Chondrocyte (in vitro differentiated cells): ENCODE results near the gene DLL1. TPM values are rescaled to one million over a fixed set of nuclear protein-coding genes. Genes with fewer than 3 reads are reported as not detected.

Experiments used
- DNase-seq: peaks from one replicate; pipeline ENCODE4 v3.0.0; 2021; ENCODE audit warnings: mixed read lengths, low spot score
- H3K27ac Mint-ChIP-seq: one replicate; pipeline ENCODE4 v1.8.0; 2021; ENCODE audit warnings: mild to moderate bottlenecking, moderate library complexity, mixed read lengths; ENCODE audit not compliant: unreplicated experiment
- H3K27me3 Mint-ChIP-seq: 2 replicates; pipeline ENCODE4 v1.8.0; 2021; ENCODE audit warnings: low read depth, mixed read lengths
- H3K36me3 Mint-ChIP-seq: 2 replicates; pipeline ENCODE4 v1.8.0; 2021; ENCODE audit warnings: low read depth, mixed read lengths
- H3K4me1 Mint-ChIP-seq: 2 replicates; pipeline ENCODE4 v1.8.0; 2021; ENCODE audit warnings: low read depth, mild to moderate bottlenecking, mixed read lengths
- H3K4me3 Mint-ChIP-seq: one replicate; pipeline ENCODE4 v1.8.0; 2021; ENCODE audit warnings: mild to moderate bottlenecking, moderate library complexity, mixed read lengths; ENCODE audit not compliant: unreplicated experiment
- H3K9me3 Mint-ChIP-seq: 2 replicates; pipeline ENCODE4 v1.8.0; 2021; ENCODE audit warnings: low read depth, mixed read lengths
- CTCF ChIP-seq: fragments of 200-600 bp; sonication (generic); IDR thresholded peaks from 2 replicates; pipeline ENCODE4 v1.5.0; 2021; ENCODE audit warnings: antibody characterized with exemption, mild to moderate bottlenecking, moderate library complexity
- total RNA-seq: library from RNA; stranded (reverse); gene quantifications from 3 replicates; pipeline ENCODE4 v1.2.1, GENCODE V29; 2021

Gene DLL1
- total RNA-seq, 1 donor from 2014 or later, result 0.35 TPM

GRCh38 chr6:170291271-170292110 is 613 bp upstream of the DLL1 start:
- H3K4me1 Mint-ChIP-seq, result peaks cover 46% of the 10 kb centered on the region
- no peaks in the 10 kb centered on the region for H3K9me3 Mint-ChIP-seq
- peak overlapping the region; percentile 64 for H3K4me3 Mint-ChIP-seq
- peak; percentile 88 for DNase-seq
- H3K27ac Mint-ChIP-seq, result no peak overlapping the region
- no peaks in the 10 kb centered on the region for H3K36me3 Mint-ChIP-seq
- peaks cover 55% of the 10 kb centered on the region for H3K27me3 Mint-ChIP-seq
- no peak for TF ChIP-seq CTCF

- H3K4me1 Mint-ChIP-seq, result peaks cover 40% of the 10 kb centered on the region
These were observed 955 bp downstream of the DLL1 start for GRCh38 chr6:170289951-170290295.

GRCh38 chr6:170289180-170289931 is 1.5 kb downstream of the DLL1 start:
- no peak for TF ChIP-seq CTCF
- DNase-seq, result no peak
- Mint-ChIP-seq H3K4me3 (peak overlapping the region; percentile 42), H3K27me3 (peaks cover 49% of the 10 kb centered on the region), H3K27ac (no peak overlapping the region), H3K36me3 (no peaks in the 10 kb centered on the region), H3K4me1 (peaks cover 38% of the 10 kb centered on the region), H3K9me3 (no peaks in the 10 kb centered on the region)

More at GRCh38 chr6:170289951-170290295, 955 bp downstream of the DLL1 start:
- H3K27ac Mint-ChIP-seq, result no peak overlapping the region
- no peaks in the 10 kb centered on the region for H3K9me3 Mint-ChIP-seq
- DNase-seq, result peak; percentile 82
- peak overlapping the region; percentile 84 for H3K4me3 Mint-ChIP-seq
- H3K36me3 Mint-ChIP-seq, result no peaks in the 10 kb centered on the region
- no peak for TF ChIP-seq CTCF
- peaks cover 54% of the 10 kb centered on the region for H3K27me3 Mint-ChIP-seq

GRCh38 chr6:170288852-170289179 is 2.1 kb downstream of the DLL1 start:
- H3K27me3 Mint-ChIP-seq, result peaks cover 43% of the 10 kb centered on the region
- H3K4me1 Mint-ChIP-seq, result peaks cover 36% of the 10 kb centered on the region
- no peaks in the 10 kb centered on the region for H3K36me3 Mint-ChIP-seq
- no peak overlapping the region for H3K27ac Mint-ChIP-seq
- no peaks in the 10 kb centered on the region for H3K9me3 Mint-ChIP-seq
- H3K4me3 Mint-ChIP-seq, result peak overlapping the region; percentile 42
- no peak for DNase-seq
- TF ChIP-seq CTCF, result no peak

GRCh38 chr6:170288091-170288631 is 2.7 kb downstream of the DLL1 start:
- peaks cover 29% of the 10 kb centered on the region for H3K4me1 Mint-ChIP-seq
- no peak overlapping the region for H3K4me3 Mint-ChIP-seq
- H3K9me3 Mint-ChIP-seq, result no peaks in the 10 kb centered on the region
- TF ChIP-seq CTCF, result no peak
- DNase-seq, result peak; percentile 90
- no peaks in the 10 kb centered on the region for H3K36me3 Mint-ChIP-seq
- peaks cover 37% of the 10 kb centered on the region for H3K27me3 Mint-ChIP-seq
- H3K27ac Mint-ChIP-seq, result no peak overlapping the region
